NB4 (cell line): ENCODE results near the gene NDUFA13.

Experiments used
- DNase-seq: peaks from one replicate; pipeline ENCODE4 v3.0.0; 2010; ENCODE audit warnings: low read depth
- H3K4me3 ChIP-seq: one replicate; pipeline ENCODE4 v1.5.1; 2011; ENCODE audit warnings: mild to moderate bottlenecking, low read depth, low read length, moderate library complexity
- MYC ChIP-seq: IDR thresholded peaks from 2 replicates; pipeline ENCODE4 v1.6.1; 2011; ENCODE audit warnings: low read depth, low read length
- POLR2A ChIP-seq: IDR thresholded peaks from 2 replicates; pipeline ENCODE4 v1.6.1; 2011; ENCODE audit warnings: mild to moderate bottlenecking; ENCODE audit not compliant: insufficient read length; ENCODE audit errors: extremely low read depth
- TF ChIP-seq, protein P1 (sequence below): IDR thresholded peaks from one replicate; pipeline ENCODE4 v1.5.1; 2012; ENCODE audit warnings: low read depth, low read length
- TF ChIP-seq, protein P2 (sequence below): IDR thresholded peaks from 2 replicates; pipeline ENCODE4 v1.6.1; 2011; ENCODE audit warnings: low read depth, low read length

The NDUFA13 gene

DNA sequence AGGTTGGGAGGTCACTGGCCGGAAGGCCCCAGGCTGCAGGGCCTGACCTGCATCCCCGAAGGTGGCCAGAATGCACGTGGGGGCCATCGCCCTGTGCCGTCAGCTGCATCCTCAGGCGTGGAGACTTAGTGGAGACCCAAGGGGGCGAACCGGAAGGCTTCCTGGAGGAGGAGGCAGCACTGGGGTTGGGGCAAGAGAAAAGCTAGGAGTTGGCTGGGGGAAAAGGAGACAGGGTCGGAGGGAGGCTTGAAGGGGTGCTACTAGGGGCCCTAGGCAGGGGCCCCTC is 11.3 kb downstream of the NDUFA13 start:
- no peak for TF ChIP-seq POLR2A
- no peak for TF ChIP-seq MYC
- TF ChIP-seq, protein P1, sequence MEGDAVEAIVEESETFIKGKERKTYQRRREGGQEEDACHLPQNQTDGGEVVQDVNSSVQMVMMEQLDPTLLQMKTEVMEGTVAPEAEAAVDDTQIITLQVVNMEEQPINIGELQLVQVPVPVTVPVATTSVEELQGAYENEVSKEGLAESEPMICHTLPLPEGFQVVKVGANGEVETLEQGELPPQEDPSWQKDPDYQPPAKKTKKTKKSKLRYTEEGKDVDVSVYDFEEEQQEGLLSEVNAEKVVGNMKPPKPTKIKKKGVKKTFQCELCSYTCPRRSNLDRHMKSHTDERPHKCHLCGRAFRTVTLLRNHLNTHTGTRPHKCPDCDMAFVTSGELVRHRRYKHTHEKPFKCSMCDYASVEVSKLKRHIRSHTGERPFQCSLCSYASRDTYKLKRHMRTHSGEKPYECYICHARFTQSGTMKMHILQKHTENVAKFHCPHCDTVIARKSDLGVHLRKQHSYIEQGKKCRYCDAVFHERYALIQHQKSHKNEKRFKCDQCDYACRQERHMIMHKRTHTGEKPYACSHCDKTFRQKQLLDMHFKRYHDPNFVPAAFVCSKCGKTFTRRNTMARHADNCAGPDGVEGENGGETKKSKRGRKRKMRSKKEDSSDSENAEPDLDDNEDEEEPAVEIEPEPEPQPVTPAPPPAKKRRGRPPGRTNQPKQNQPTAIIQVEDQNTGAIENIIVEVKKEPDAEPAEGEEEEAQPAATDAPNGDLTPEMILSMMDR: no peak
- TF ChIP-seq, protein P2, sequence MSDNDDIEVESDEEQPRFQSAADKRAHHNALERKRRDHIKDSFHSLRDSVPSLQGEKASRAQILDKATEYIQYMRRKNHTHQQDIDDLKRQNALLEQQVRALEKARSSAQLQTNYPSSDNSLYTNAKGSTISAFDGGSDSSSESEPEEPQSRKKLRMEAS: no peak
- no peak for DNase-seq
- H3K4me3 ChIP-seq: no peak overlapping the region

DNA sequence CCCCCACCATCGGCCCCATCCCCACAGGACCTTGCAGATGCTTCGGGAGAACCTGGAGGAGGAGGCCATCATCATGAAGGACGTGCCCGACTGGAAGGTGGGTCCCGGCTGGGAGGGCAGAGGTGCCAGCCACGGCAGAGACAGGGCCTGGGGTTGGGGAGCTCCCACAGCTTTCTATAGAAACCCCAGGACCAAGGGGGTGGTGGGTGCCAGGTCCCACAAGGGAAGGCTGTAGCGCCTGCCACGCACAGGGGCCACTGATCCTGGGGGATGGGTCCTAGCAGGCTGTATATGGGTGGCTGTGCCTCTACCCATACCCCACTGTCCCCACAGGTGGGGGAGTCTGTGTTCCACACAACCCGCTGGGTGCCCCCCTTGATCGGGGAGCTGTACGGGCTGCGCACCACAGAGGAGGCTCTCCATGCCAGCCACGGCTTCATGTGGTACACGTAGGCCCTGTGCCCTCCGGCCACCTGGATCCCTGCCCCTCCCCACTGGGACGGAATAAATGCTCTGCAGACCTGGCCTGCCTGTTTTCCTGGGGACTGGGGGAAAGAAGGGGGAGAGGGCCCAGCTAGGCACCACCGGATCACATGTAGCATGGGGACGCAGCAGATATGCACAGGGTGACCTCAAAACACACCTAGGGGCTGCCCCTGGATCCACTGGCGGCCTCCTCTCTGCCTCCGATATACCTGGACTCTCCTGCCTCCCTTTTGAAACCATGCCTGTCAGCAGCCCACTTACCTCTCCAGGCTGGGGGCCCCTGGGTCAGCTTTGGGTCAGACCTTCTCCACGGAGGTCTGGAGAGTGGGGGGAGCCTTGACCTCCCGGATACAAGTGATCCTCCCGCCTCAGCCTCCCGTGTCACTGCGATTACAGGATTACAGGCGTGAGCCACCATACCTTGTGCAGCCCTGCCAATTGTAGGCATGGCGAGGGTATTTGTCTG is 11.9 kb downstream of the NDUFA13 start:
- H3K4me3 ChIP-seq: no peak overlapping the region
- no peak for DNase-seq
- TF ChIP-seq, protein P2: no peak
- TF ChIP-seq MYC (no peak), POLR2A (no peak)
- TF ChIP-seq, protein P1: no peak

GRCh38 chr19:19528721-19529490 is 12.9 kb downstream of the NDUFA13 start, which contains the start of gene YJEFN3:
YJEFN3 (plus strand) TSS chr19:19528911; CDS start chr19:19528933, 22 bp downstream.
- no peak for DNase-seq
- no peak within 1 kb of the TSS for H3K4me3 ChIP-seq
- TF ChIP-seq, protein P2: no peak
- TF ChIP-seq POLR2A (no peak), MYC (no peak)
- TF ChIP-seq, protein P1: no peak

DNA sequence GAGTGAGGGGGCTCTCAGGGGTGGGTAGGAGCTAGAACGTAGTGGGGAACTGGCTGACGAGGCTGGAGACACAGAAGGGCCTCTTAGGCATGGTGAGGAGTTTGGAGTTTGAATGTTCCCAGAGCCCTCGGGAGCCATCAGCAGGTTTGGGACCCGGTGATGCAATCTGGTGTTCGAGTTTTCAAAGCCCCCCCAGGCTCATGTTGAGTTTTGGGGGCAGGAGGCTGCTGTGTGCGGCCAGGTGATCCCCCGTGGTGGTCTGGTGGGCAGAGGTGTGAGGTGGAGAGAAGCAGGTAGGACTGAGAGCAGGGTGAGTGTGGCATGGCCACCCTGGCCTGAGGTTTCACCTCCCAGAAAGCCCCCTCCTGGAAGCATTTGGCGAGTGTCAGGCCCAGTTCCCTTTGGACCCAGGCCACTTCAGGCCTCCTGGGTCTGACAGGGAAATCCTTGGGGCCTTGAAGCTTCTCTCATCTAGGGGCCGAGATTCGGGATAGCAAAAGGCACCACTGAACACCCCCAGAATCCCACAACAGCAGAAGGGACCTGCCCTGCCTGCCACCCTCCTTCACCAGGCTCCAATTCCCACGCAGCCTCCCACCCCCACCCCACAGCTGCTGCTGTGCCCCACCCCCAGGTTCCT is 13.9 kb downstream of the NDUFA13 start:
- DNase-seq: no peak
- TF ChIP-seq MYC (no peak), POLR2A (no peak)
- TF ChIP-seq, protein P2: no peak
- TF ChIP-seq, protein P1: no peak
- H3K4me3 ChIP-seq: no peak overlapping the region

DNA sequence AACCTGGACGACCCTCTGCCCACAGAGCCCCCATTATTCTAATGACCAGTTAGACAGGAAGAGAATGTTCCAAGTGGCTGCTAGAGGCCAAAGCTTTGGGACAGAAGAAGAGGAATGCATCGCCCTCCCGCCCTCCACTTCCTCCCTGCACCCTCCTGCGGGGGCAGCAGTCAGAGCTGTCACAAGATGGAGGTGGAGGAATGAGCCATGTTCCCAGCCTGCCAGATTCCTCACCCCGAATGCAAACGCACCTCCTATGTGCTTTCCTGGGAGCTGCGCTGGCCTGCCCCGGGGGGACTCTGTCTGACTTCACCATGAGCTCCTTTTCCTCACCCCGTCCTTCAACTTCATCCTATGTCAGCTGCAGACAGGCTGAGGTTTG is 14.4 kb downstream of the NDUFA13 start:
- peak; percentile 34 for DNase-seq
- TF ChIP-seq, protein P1: peak; percentile 11
- no peak for TF ChIP-seq MYC
- H3K4me3 ChIP-seq: no peak overlapping the region
